Measurements from ENCODE around the gene CCL21. TPM values are rescaled to one million over a fixed set of nuclear protein-coding genes. Genes with fewer than 3 reads are reported as not detected.

CCL21 gene
- total RNA-seq, 4 donors from 2014 or later, result 0.87 to 1.9 (median 0.91) TPM; not detected in 1

GRCh38 chr9:34712140-34712539 is 2.2 kb upstream of the CCL21 start:
- TF ChIP-seq, protein P1, sequence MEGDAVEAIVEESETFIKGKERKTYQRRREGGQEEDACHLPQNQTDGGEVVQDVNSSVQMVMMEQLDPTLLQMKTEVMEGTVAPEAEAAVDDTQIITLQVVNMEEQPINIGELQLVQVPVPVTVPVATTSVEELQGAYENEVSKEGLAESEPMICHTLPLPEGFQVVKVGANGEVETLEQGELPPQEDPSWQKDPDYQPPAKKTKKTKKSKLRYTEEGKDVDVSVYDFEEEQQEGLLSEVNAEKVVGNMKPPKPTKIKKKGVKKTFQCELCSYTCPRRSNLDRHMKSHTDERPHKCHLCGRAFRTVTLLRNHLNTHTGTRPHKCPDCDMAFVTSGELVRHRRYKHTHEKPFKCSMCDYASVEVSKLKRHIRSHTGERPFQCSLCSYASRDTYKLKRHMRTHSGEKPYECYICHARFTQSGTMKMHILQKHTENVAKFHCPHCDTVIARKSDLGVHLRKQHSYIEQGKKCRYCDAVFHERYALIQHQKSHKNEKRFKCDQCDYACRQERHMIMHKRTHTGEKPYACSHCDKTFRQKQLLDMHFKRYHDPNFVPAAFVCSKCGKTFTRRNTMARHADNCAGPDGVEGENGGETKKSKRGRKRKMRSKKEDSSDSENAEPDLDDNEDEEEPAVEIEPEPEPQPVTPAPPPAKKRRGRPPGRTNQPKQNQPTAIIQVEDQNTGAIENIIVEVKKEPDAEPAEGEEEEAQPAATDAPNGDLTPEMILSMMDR (IDR thresholded peaks at IDR 0.05 in 4 of 5, conservative IDR thresholded peaks at IDR 0.05 in 1 of 5), result no peak
- no peak for TF ChIP-seq POLR2A (IDR thresholded peaks at IDR 0.05)
- Histone ChIP-seq H3K9me3 (no peaks in the 10 kb centered on the region), H3K27ac (no peak overlapping the region), H3K4me1 (peaks cover 9 to 15% of the 10 kb centered on the region in 2 donors), H3K36me3 (no peaks in the 10 kb centered on the region), H3K27me3 (no peaks in the 10 kb centered on the region), H3K4me3 (no peak overlapping the region)
- ATAC-seq, result no peak
- DNase-seq, result no peak
- intact Hi-C loops (cut with DNase I; ENCODE audit: low total_unique reads), result no loop called here
- in situ Hi-C loops (cut with MboI; ENCODE audit: low sequenced_read_pairs in 4 of 4), result no loop called here

- in situ Hi-C loops (cut with MboI; ENCODE audit: low sequenced_read_pairs in 4 of 4), result loop anchor here in 1 of 4 donors (10.0 kb wide), 1 partner anchor 65 kb away; the partner anchor contains the start of gene GALT
- H3K4me3 ChIP-seq, result no peak overlapping the region
- H3K4me1 ChIP-seq, result peaks cover 6 to 7% of the 10 kb centered on the region in 2 donors
- H3K9me3 ChIP-seq, result no peaks in the 10 kb centered on the region
- no peak overlapping the region for H3K27ac ChIP-seq
- TF ChIP-seq, protein P1 (IDR thresholded peaks at IDR 0.05 in 4 of 5, conservative IDR thresholded peaks at IDR 0.05 in 1 of 5), result no peak
- no peak for TF ChIP-seq POLR2A (IDR thresholded peaks at IDR 0.05)
- DNase-seq, result no peak
- H3K27me3 ChIP-seq, result no peaks in the 10 kb centered on the region
- no peaks in the 10 kb centered on the region for H3K36me3 ChIP-seq
- no peak for ATAC-seq
- intact Hi-C loops (cut with DNase I; ENCODE audit: low total_unique reads), result no loop called here
Observed at GRCh38 chr9:34709196-34709978, 549 bp downstream of the CCL21 start.

- ATAC-seq (no peak), DNase-seq (no peak)
- in situ Hi-C loops (cut with MboI; ENCODE audit: low sequenced_read_pairs in 4 of 4), result loop anchor here in 1 of 4 donors (10.0 kb wide), 1 partner anchor 62 kb away; the partner anchor contains the start of gene GALT
- Histone ChIP-seq H3K27ac (no peak overlapping the region), H3K27me3 (no peaks in the 10 kb centered on the region), H3K9me3 (no peaks in the 10 kb centered on the region), H3K36me3 (no peaks in the 10 kb centered on the region), H3K4me3 (no peak overlapping the region), H3K4me1 (no peaks in the 10 kb centered on the region)
- TF ChIP-seq, protein P1 (IDR thresholded peaks at IDR 0.05 in 4 of 5, conservative IDR thresholded peaks at IDR 0.05 in 1 of 5), result no peak
- no peak for TF ChIP-seq POLR2A (IDR thresholded peaks at IDR 0.05)
- intact Hi-C loops (cut with DNase I; ENCODE audit: low total_unique reads), result no loop called here
Observed at GRCh38 chr9:34707130-34707529, 2.8 kb downstream of the CCL21 start.

- TF ChIP-seq, protein P1 (IDR thresholded peaks at IDR 0.05 in 4 of 5, conservative IDR thresholded peaks at IDR 0.05 in 1 of 5), result peak; percentile 87 to 98 (median 89)
- no peak for TF ChIP-seq POLR2A (IDR thresholded peaks at IDR 0.05)
- Histone ChIP-seq H3K27me3 (no peaks in the 10 kb centered on the region), H3K9me3 (no peaks in the 10 kb centered on the region), H3K36me3 (no peaks in the 10 kb centered on the region), H3K27ac (peak overlapping the region; percentile 64 to 71 (median 69)), H3K4me1 (peaks cover 4 to 5% of the 10 kb centered on the region in 2 donors), H3K4me3 (peak overlapping the region; percentile 63 to 93 (median 80))
- DNase-seq, result peak; percentile 56 to 70
- intact Hi-C loops (cut with DNase I; ENCODE audit: low total_unique reads) (loop anchor here (1.0 kb wide), 2 partner anchors 37 to 56 kb away; partner anchors contain the start of gene GALT), in situ Hi-C loops (cut with MboI; ENCODE audit: low sequenced_read_pairs in 4 of 4) (loop anchor here in 1 of 4 donors (10.0 kb wide), 1 partner anchor 57 kb away; the partner anchor contains the start of gene GALT)
- ATAC-seq, result peak; percentile 82 to 93
Observed at GRCh38 chr9:34701769-34702736, 7.9 kb downstream of the CCL21 start.
